ENCODE results near the gene CDK12. TPM values are rescaled to one million over a fixed set of nuclear protein-coding genes. Genes with fewer than 3 reads are reported as not detected.

Gene CDK12
- total and polyA plus RNA-seq, 9 of the 15 experiments (the other 6 are each of a cell fraction or from before 2014, with no cell fraction given) = 3.4 to 65.6 (median 36.8) TPM

DNA sequence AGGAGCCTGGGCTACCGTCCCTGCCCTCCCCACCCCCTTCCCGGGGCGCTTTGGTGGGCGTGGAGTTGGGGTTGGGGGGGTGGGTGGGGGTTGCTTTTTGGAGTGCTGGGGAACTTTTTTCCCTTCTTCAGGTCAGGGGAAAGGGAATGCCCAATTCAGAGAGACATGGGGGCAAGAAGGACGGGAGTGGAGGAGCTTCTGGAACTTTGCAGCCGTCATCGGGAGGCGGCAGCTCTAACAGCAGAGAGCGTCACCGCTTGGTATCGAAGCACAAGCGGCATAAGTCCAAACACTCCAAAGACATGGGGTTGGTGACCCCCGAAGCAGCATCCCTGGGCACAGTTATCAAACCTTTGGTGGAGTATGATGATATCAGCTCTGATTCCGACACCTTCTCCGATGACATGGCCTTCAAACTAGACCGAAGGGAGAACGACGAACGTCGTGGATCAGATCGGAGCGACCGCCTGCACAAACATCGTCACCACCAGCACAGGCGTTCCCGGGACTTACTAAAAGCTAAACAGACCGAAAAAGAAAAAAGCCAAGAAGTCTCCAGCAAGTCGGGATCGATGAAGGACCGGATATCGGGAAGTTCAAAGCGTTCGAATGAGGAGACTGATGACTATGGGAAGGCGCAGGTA, 762 bp downstream of the CDK12 start (continued):
- TF ChIP-seq, protein P1, sequence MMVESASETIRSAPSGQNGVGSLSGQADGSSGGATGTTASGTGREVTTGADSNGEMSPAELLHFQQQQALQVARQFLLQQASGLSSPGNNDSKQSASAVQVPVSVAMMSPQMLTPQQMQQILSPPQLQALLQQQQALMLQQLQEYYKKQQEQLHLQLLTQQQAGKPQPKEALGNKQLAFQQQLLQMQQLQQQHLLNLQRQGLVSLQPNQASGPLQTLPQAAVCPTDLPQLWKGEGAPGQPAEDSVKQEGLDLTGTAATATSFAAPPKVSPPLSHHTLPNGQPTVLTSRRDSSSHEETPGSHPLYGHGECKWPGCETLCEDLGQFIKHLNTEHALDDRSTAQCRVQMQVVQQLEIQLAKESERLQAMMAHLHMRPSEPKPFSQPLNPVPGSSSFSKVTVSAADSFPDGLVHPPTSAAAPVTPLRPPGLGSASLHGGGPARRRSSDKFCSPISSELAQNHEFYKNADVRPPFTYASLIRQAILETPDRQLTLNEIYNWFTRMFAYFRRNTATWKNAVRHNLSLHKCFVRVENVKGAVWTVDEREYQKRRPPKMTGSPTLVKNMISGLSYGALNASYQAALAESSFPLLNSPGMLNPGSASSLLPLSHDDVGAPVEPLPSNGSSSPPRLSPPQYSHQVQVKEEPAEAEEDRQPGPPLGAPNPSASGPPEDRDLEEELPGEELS (CRISPR knock-in tag; IDR thresholded peaks at IDR 0.05; ENCODE audit: borderline replicate concordance) = no peak
- no peak for TF ChIP-seq KHSRP (IDR thresholded peaks at IDR 0.05)
- TF ChIP-seq, protein P2, sequence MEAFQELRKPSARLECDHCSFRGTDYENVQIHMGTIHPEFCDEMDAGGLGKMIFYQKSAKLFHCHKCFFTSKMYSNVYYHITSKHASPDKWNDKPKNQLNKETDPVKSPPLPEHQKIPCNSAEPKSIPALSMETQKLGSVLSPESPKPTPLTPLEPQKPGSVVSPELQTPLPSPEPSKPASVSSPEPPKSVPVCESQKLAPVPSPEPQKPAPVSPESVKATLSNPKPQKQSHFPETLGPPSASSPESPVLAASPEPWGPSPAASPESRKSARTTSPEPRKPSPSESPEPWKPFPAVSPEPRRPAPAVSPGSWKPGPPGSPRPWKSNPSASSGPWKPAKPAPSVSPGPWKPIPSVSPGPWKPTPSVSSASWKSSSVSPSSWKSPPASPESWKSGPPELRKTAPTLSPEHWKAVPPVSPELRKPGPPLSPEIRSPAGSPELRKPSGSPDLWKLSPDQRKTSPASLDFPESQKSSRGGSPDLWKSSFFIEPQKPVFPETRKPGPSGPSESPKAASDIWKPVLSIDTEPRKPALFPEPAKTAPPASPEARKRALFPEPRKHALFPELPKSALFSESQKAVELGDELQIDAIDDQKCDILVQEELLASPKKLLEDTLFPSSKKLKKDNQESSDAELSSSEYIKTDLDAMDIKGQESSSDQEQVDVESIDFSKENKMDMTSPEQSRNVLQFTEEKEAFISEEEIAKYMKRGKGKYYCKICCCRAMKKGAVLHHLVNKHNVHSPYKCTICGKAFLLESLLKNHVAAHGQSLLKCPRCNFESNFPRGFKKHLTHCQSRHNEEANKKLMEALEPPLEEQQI (IDR thresholded peaks at IDR 0.05) = no peak
- no peak for TF ChIP-seq GTF2A2 (tag; IDR thresholded peaks at IDR 0.05)
- no peak for TF ChIP-seq ZNF316 (IDR thresholded peaks at IDR 0.05)
- TF ChIP-seq ZNF175 (CRISPR knock-in tag; IDR thresholded peaks at IDR 0.05; ENCODE audit: low read depth) = no peak
- no peak for TF ChIP-seq BHLHE40 (IDR thresholded peaks at IDR 0.05; ENCODE audit: low read length)
- TF ChIP-seq, protein P3, sequence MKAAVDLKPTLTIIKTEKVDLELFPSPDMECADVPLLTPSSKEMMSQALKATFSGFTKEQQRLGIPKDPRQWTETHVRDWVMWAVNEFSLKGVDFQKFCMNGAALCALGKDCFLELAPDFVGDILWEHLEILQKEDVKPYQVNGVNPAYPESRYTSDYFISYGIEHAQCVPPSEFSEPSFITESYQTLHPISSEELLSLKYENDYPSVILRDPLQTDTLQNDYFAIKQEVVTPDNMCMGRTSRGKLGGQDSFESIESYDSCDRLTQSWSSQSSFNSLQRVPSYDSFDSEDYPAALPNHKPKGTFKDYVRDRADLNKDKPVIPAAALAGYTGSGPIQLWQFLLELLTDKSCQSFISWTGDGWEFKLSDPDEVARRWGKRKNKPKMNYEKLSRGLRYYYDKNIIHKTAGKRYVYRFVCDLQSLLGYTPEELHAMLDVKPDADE (conservative IDR thresholded peaks at IDR 0.05; ENCODE audit: control insufficient read depth, low read depth, low read length) = 0 out of 2 replicates have a peak, but pooled peaks have one; percentile 28
- no peak for TF ChIP-seq KDM5B (IDR thresholded peaks at IDR 0.05; ENCODE audit: insufficient replicate concordance, low read depth, low read length)
- TF ChIP-seq ERF (CRISPR knock-in tag; IDR thresholded peaks at IDR 0.05) = no peak
- no peak for TF ChIP-seq ZNF232 (CRISPR knock-in tag; IDR thresholded peaks at IDR 0.05)
- TF ChIP-seq TEAD1 (CRISPR knock-in tag; IDR thresholded peaks at IDR 0.05) = 0 out of 4 replicates have a peak, but pooled peaks of 1 of the 2 experiments have one; percentile 42
- no peak for TF ChIP-seq PHB2 (IDR thresholded peaks at IDR 0.05; ENCODE audit: low read depth)
- TF ChIP-seq ZNF197 (CRISPR knock-in tag; IDR thresholded peaks at IDR 0.05; ENCODE audit: low read depth) = 0 out of 2 replicates have a peak, but pooled peaks have one; percentile 7
- TF ChIP-seq, protein P4, sequence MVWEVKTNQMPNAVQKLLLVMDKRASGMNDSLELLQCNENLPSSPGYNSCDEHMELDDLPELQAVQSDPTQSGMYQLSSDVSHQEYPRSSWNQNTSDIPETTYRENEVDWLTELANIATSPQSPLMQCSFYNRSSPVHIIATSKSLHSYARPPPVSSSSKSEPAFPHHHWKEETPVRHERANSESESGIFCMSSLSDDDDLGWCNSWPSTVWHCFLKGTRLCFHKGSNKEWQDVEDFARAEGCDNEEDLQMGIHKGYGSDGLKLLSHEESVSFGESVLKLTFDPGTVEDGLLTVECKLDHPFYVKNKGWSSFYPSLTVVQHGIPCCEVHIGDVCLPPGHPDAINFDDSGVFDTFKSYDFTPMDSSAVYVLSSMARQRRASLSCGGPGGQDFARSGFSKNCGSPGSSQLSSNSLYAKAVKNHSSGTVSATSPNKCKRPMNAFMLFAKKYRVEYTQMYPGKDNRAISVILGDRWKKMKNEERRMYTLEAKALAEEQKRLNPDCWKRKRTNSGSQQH (CRISPR knock-in tag; IDR thresholded peaks at IDR 0.05) = no peak
- no peak for TF ChIP-seq MAFF (IDR thresholded peaks at IDR 0.05; ENCODE audit: low read length)
- no peak for TF ChIP-seq LCOR (CRISPR knock-in tag; IDR thresholded peaks at IDR 0.05)
- TF ChIP-seq TSC22D4 (tag; IDR thresholded peaks at IDR 0.05) = no peak
- no peak for TF ChIP-seq CBFB (CRISPR knock-in tag; IDR thresholded peaks at IDR 0.05)
- no peak for TF ChIP-seq FOXJ3 (CRISPR knock-in tag; IDR thresholded peaks at IDR 0.05)

All from K562 (cell line).